K562 treated with DMSO at 1 percent for 24 hours (cell line): ENCODE measurements around the gene OR1G1. TPM values are rescaled to one million over a fixed set of nuclear protein-coding genes. Genes with fewer than 3 reads are reported as not detected.

Experiments
- total RNA-seq: library from RNA; unstranded; fragments of 300-600 nt; gene quantifications from 2 replicates; pipeline ENCODE4 v1.2.3, GENCODE V29; 2022; ENCODE audit warnings: low read depth; ENCODE audit not compliant: insufficient read depth

OR1G1 gene
- not detected in 2 replicates for total RNA-seq

GRCh38 chr17:3127451-3127850 is at the start of gene OR1G1:
TSS of gene OR1G1 (minus strand) at chr17:3127551. CDS start at chr17:3127551, 0 bp downstream.

DNA sequence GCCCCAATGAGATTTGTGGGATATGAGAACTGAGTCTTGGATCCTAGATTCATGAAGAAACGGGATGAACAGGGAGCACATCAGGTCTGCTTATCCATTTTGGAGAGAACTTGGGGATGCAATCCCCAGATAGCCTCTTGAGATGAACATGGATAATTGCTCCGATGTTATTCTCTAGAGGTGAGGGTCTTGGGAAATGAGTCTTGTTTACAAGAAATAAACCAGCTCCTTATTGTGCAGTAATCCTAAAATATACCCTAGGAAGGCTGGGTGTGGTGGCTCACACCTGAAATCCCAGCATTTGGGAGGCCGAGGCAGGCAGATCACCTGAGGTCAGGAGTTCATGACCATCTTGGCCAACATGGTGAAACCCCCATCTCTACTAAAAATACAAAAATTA is 23.0 kb downstream of the OR1G1 start, which contains the start of gene OR1D2:
OR1D2 (minus strand) TSS at position 101 of the 400 bp plus-strand sequence. CDS start 11,426 bp downstream, outside the sequence.

Other genes starting within 250 kb of the OR1G1 start
- not detected in 2 replicates for gene OR1D5, start 63.9 kb downstream of the OR1G1 start, total RNA-seq
- not detected in 2 replicates for gene OR1D2, start 23.1 kb downstream of the OR1G1 start, total RNA-seq
- gene OR1A2, start 70.0 kb upstream of the OR1G1 start, total RNA-seq: not detected in 2 replicates
- gene OR1A1, start 80.1 kb upstream of the OR1G1 start, total RNA-seq: not detected in 2 replicates
- not detected in 2 replicates for gene OR3A1, start 170.8 kb upstream of the OR1G1 start, total RNA-seq